DMS53 (cell line): ENCODE results near the gene TEX35.

Experiments
- DNase-seq: peaks from one replicate; lab custom pipeline; 2025; lab: John Stamatoyannopoulos, UW

Gene TEX35

GRCh38 chr1:178518894-178519293 lies 6.0 kb downstream of the TEX35 start:
- DNase-seq, result peak; percentile 17

- no peak for DNase-seq
Observed at GRCh38 chr1:178520803-178521202, 7.9 kb downstream of the TEX35 start.

- no peak for DNase-seq
Observed at GRCh38 chr1:178521241-178521640, 8.3 kb downstream of the TEX35 start.

- DNase-seq, result no peak
Observed at GRCh38 chr1:178527117-178527516, 14.2 kb downstream of the TEX35 start.

GRCh38 chr1:178528228-178528952 lies 15.5 kb downstream of the TEX35 start:
- DNase-seq, result no peak

GRCh38 chr1:178528953-178529335 lies 16.0 kb downstream of the TEX35 start:
- no peak for DNase-seq

- no peak for DNase-seq
Observed at GRCh38 chr1:178529364-178530036, 16.6 kb downstream of the TEX35 start.

- DNase-seq, result peak; percentile 59
Observed at GRCh38 chr1:178530037-178530402, 17.1 kb downstream of the TEX35 start.

- no peak for DNase-seq
Observed at GRCh38 chr1:178530502-178530901, 17.6 kb downstream of the TEX35 start.

- DNase-seq, result no peak
Observed at GRCh38 chr1:178531887-178532286, 19.0 kb downstream of the TEX35 start.

- peak; percentile 85 for DNase-seq
Observed at GRCh38 chr1:178532392-178532791, 19.5 kb downstream of the TEX35 start.

GRCh38 chr1:178533121-178533946 lies 20.4 kb downstream of the TEX35 start:
- no peak for DNase-seq

- DNase-seq, result no peak
Observed at GRCh38 chr1:178534137-178534868, 21.4 kb downstream of the TEX35 start.

- no peak for DNase-seq
Observed at GRCh38 chr1:178536329-178536728, 23.4 kb downstream of the TEX35 start.

GRCh38 chr1:178536844-178537371 lies 24.0 kb downstream of the TEX35 start:
- DNase-seq, result peak; percentile 82

- DNase-seq, result no peak
Observed at GRCh38 chr1:178537382-178538090, 24.6 kb downstream of the TEX35 start.

GRCh38 chr1:178538192-178538916 lies 25.4 kb downstream of the TEX35 start:
- DNase-seq, result no peak

- no peak for DNase-seq
Observed at GRCh38 chr1:178539291-178539690, 26.4 kb downstream of the TEX35 start.

GRCh38 chr1:178540204-178540603 lies 27.3 kb downstream of the TEX35 start:
- no peak for DNase-seq

- no peak for DNase-seq
Observed at GRCh38 chr1:178540646-178541045, 27.7 kb downstream of the TEX35 start.

GRCh38 chr1:178541379-178541778 lies 28.5 kb downstream of the TEX35 start:
- DNase-seq, result peak; percentile 27
